Activated CD8-positive, alpha-beta memory T cell treated with anti-CD3 and anti-CD28 coated beads for 4 hours (primary cell): ENCODE measurements around the gene MYOM3.

Experiments
- DNase-seq, 2 donors: peaks; one replicate each; pipeline ENCODE4 v3.0.0-alpha.2; 2020; ENCODE audit warnings: low read depth in 2 of 2

Gene MYOM3

DNA sequence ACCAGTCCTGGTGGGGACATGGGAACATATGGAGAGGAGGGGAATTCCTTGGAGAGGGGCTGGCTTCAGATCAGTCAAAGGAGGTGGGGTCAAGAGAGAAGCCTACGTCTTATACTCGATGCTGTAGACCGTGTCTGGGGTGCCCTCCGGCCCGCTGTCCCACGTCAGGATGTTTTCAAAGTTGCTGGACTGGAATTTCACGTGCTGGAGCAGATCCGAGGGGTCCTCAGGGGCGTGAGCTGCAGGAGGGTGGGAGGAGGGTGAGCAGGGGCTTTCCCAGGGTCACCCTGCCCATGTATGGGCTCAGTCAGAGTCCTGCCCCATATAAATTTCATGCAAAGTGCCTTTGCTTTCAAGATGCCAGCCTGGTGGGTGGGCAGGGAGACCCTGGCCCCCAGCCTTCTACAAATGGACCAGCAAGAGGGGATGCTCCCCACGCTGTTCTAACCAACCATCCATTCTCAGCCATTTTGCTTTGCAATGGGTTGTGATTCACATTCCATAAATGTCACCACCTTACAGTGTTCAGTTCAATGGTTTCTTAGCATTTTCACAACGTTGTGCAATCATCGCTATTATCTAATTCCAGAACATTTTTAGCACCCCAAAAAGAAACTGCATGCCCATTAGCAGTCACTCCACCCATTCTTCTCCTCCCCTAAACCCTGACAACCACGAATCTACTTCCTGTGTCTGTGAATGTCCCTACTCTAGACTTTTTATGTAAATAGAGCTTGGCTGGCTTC is 26.7 kb upstream of the MYOM3 start:
- DNase-seq, result no peak

DNA sequence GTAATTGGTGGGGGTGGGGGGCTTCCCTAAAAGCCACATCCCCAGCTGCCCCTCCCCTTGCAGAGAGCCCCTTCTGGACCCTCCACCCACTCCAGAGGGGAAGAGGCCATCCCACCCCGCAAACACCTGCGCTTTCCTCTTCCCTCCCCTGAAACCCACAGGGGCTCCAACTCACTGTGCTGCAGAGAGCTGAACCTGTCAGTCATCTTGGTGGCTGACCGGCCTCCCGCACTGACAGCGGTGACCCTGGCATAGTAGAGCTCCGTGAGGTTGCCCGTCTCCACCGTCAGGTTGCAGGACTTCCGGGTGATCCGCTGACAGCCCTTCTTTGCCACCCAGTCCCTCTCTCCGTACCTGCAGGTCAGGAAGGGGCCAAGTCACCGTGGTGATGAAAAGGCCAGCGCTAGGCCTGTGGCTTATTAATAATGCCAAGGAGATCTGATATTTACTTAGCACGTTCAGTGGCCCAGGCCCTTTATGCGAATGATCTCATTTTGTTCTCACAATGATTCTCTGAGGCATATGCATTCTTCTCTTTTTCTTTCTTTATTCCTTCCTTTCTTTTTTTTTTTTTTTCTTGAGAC is 25.1 kb upstream of the MYOM3 start:
- no peak for DNase-seq

DNA sequence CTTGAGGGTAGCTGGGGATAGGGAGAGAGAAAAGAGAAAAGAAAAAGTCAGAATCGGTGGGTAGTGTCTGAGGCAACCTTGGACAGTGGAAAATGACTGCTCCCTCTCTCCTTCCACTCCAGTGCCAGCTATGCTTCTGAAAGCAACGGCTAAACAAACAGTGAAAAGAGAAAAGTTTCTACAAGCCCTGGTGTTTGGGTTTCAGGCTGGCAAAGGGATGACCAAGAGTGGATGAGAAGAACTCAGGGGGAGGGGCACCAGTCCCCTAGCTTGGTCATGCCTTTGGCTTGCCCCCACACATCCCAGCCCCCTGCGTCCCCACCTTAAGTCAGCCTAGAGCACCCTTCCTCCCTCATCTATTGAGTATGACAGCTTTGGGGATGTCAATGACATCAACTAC is 22.4 kb upstream of the MYOM3 start:
- DNase-seq, result no peak

DNA sequence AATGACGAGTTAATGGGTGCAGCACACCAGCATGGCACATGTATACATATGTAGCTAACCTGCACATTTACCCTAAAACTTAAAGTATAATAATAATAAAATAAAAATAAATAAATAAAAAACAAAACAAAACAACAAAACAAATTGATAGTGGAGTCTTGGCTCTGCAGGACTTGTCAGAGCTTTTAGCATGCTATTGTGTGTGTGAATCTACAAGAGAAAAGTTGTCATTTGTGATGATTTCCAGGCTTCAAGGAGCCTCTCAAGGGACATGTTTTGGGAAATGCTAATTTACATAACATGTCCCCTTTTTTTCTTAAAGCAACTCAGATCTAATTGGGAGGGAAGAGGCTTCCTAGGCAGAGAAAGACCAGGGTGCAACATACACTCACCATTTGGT is 21.9 kb upstream of the MYOM3 start:
- DNase-seq, result no peak

DNA sequence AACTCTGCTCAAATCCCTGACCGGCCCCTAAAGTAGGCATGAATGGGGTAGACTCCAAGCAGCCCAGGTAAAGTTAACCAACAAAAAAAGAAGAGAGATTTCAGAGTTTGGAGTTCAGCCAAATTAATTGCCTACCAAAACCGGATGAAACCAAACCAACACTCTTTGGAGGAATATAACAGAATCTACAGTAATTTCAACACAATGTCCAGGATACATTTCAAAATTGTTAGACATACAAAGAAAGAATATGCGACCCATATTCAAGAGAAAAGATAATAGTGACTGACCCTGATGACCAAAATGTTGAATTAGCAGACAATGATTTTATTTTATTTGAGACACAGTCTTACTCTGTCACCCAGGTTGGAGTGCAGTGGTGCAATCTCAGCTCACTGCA is 18.4 kb upstream of the MYOM3 start:
- DNase-seq, result no peak

DNA sequence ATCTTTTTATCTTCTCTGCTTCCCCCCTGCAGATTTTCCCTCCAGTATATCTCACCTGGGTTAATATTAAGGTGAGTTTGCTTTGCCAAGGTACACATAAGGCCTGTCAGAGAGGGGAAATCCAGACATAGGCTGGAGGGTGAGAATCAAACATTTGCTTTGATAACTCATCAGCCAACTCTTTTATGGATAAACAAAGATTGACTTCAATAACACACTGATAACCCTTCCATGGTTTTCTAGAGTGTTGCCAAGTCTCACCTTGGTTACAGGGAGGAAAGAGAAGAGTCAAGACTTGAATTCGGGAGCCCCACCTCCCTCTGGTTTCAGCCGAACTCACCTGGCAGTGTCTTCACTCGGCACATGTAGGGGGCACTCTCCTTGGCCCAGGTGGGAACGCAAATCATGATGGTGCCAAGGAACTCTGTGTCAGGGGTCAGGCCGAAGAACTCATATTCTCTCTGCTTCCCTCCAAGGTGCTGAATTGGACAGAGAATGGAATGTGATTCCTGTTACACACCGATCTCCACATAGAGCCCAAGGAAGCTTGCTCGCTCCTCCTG is 15.9 kb upstream of the MYOM3 start:
- DNase-seq, result no peak

DNA sequence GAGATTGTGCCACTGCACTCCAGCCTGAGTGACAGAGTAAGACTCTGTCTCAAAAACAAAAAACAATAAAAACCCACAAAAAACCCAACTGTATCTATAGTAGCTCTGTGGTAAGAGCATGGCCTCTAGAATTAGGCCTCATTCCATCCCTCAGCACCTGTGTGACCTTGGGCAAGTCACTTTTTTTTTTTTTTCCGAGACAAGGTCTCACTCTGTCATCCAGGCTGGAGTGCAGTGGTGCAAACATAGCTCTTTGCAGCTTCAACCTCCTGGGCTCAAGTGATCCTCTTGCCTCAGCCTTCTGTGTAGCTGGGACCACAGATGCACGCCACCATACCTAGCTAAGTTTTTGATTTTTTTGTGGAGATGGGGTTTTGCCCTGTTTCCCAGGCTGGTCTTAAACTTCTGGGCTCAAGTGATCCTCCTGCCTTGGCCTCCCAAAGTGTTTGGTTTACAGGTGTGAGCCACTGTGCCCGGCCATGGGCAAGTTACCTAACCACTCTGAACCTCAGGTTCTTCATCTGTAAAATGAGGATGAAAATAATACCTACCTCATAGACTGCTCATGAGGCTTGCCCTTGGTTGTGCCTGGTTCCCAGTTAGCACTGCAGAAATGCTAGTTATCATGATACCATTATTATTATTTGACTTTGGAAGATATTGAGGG is 15.3 kb upstream of the MYOM3 start:
- DNase-seq, result no peak

DNA sequence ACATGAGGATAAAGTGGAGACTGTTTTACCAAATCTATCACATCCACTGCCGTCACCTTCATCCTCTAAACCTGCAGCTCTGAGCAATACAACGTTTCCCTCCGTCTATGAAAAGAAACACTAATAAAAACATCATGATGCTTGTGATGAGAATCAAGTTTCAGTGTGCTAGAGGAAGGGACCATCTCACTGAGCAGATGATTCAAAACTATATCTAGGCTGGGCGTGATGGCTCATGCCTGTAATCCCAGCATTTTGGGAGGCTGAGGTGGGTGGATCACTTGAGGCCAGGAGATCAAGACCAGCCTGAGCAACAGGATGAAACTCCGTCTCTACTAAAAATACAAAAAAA is 14.7 kb upstream of the MYOM3 start:
- DNase-seq, result no peak

DNA sequence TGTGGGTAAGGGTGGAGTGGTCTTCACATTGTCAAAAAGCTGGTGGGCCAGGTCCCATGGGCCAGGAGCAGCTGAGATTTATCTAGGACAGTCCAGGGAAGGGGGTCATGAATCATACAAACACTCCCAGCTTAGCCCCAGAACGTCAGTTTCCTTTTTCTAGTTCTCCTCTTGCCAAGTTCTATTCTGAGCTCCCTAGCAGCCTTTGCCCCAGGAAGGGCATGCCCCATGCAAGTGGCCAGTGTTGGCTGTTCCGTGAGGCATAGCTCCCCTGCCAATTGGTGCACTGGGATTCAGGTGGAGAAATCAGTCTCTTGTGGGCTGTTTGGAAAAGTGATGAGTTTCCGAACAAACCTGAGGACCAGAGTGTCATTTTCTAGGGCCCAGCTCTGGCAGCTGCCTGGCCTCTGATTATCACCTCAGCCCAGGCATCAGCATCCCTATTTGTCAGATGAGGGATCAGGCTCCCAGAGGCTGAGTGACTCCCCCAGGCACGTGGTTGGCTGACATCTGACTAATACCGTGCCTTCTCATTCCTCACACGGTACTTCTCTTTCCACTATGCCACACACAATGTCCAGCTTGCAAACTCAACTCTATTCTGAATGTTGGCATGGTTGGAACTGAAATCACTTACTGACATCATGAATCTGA is 14.2 kb upstream of the MYOM3 start:
- no peak for DNase-seq

DNA sequence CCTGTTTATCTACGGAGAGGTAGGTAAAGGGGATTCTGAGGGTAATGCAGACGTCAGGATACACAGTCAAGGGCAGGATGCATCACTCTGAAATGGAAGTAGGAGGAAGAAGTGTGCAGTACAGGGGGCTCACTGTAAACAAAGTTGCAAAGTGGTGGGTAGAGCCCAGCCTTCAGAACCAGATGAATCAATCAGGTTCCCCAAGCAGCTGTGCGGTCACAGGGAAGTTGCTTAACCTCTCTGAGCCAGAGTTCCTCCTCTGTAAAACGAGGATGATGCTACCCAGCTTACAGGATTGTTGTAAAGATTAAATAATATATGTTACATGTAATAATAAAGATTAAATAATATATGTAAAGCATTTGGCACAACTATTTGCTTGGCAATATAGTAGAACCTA is 13.5 kb upstream of the MYOM3 start:
- DNase-seq, result no peak

DNA sequence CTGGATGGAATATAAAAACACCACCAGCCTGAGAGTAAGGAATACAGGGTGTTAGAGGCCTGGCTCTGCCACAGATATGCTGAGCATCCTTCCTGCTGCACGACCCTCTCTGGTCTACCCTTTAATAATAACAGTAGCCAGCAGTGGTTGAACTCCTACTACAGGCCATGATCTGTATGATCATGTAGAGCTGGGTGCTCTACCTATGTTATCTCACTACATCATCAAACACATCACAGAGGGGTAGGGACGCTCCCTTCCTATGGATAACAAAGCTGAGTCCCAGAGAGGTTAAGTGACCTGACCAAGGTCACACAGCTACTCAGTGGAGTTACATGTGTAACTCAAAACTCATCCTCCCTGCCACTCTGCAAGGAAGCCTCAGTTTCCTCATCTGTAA is 13.0 kb upstream of the MYOM3 start:
- DNase-seq, result no peak

DNA sequence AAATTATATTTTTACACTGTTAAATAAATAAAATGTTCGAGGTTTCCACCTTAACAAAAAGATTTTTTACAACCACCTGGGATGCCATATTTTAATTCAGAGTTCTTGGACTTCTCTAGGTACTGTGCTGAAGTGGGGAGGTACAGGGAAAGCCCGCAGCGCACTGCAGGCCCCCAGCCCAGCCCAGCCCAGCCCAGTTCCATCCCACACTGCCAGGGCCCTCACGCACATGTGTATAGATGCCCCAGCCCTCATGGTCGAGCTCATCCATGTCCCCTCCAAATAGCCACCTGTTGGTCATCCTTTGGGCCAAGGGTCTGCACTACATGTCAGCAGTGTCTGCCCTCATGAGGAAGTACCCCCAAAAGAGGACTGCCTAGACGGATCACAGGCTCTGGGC is 11.7 kb upstream of the MYOM3 start:
- no peak for DNase-seq

DNA sequence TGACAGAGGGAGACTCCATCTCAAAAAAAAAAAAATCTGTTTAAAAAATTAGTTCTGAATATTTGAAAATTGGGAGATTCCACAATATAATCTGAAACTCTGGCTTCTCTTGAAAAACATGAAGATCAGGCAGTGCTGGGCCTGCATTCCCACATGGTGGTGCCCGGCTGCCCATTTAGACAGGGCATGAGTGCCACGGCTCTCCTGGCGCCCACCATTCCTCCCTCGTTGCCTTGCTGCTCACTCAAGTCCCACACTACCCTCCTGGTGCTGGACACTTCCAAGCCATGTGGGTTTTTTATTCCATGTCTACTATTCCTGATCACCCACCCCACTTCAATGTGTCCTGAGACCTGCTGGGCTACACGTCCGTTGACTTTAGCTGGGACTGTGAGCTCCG is 10.8 kb upstream of the MYOM3 start:
- no peak for DNase-seq

DNA sequence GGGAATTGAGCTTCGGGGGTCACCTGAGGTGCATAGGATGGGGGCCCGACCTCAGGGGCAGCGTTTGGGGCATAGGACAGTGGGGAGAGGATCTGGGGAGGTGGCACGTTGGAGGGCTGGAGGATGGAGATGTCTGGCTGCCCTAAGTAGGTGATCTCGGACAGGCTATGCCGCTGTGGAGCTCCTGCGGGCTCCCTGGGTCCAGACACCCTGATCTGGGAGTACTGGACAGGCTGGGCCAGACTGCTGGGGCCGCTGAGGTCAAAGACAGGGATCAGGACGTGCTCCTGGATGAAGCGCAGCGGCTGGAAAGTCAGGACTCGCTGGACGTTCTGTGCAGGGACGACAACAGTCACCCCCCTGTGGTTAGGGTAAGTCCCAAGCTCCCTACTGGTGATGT is 9.5 kb upstream of the MYOM3 start:
- no peak for DNase-seq

DNA sequence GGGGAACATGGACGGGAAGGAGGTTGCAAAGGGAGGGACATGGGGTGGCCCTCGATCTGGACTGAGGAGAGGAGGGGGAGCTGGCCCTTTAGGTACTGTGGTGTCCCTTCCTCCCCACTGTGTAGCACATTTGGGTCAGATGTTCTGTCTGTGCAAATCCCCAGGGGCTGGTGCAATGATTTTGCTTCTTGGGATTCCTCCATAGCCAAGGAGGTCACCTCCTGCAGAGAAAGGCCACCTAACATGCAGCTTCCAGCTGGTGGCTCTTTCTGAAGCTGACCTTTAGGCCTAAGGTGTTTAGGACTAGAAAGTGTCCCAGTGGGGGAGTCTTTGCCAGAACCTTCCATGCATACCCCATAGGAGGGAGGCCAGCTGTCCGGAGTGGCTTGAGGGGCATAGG is 9.0 kb upstream of the MYOM3 start:
- DNase-seq, result no peak

DNA sequence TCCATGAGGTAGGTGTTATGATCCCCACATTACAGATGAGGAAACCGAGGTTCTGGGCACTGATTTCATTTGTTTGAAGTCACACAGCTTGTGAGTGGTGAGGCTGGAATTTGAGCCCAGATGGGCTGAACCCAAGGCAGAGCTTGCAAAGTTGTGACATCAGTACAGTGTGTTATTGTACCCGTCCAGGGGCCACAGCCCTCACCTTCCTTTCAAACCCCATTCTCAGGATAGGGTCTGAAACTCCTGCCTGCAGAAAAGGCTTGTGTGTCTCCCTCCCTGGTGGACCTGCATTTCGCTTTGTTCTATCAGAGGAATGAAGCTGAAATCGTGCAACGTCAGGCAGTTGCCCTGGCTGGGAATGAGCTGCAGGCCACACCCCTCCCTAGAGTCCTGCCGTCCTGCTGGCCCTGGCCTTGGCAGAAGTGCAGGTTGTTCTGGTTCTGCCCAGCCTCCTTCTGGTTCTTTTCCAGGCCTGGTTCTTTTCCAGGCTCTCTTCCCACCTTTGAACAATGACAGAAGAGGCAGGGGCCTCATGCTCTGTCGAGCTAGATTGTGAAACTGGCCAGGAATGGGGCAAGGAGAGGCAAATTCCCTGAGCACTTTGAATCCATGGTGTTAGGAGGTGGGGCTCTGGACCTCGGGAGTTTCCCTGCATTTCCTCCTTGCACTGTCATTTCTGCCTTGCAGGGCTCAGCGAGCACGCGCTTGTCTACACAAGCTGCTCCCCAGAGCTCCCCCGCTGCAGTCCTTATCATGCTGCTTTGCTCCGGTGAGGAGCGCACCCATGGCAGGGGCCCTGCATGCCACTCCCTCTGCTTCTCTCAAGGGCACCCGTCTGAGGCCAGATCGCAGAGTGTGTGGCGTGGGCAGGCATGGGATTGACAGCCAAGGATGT is 8.2 kb upstream of the MYOM3 start:
- no peak for DNase-seq

DNA sequence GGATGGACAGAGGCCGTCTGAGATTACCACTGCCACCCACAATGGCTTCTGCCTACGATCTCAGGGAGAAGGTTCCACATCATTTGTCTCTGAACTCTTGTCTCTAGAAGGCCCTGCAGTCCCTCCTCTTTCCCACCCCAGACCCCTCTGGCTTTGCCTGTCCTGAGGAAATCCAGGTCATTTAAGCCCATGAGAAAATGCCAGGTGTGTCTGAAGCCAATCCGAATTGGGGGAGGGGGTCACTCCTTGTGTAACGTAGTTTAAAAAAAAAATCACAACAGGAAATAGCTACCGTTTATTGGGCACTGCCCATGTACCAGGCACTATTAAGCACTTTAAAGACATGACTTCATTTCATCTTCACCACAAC is 7.5 kb upstream of the MYOM3 start:
- DNase-seq, result no peak

DNA sequence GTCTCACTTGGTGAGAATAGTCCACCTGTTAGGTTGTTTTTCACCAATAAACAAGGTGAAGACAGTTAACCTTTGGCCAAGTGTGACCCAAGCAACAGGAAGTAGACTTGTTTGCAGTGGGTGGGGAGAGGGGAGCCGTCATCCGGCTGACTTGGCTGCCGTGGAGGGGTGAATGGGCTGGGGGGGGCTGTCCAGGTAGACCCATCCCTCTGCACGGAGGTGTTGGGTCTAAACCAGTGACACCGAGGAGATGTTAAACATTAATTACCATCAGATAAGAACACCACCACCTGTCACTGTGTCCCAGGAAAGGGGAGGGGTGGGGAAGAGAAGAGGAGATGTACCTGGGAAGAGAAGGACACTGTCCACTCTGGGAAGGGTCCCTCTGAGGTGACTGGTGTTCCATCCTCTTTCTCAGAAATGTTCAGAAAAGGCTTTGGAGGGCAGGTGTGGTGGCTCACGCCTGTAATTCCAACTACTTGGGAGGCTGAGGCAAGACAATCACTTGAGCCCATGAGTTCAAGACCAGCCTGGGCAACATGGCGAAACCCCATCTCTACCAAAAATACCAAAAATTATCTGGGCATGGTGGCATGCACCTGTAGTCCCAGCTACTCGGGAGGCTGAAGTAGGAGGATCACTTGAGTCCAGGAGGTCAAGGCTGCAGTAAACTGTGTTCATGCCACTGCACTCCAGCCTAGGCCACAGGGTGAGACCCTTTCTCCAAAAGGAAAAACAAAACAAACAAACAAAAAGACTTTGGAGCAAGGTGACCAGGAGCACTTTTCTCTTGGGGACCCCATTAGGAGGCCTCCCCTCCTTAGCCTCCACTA is 6.7 kb upstream of the MYOM3 start:
- no peak for DNase-seq

DNA sequence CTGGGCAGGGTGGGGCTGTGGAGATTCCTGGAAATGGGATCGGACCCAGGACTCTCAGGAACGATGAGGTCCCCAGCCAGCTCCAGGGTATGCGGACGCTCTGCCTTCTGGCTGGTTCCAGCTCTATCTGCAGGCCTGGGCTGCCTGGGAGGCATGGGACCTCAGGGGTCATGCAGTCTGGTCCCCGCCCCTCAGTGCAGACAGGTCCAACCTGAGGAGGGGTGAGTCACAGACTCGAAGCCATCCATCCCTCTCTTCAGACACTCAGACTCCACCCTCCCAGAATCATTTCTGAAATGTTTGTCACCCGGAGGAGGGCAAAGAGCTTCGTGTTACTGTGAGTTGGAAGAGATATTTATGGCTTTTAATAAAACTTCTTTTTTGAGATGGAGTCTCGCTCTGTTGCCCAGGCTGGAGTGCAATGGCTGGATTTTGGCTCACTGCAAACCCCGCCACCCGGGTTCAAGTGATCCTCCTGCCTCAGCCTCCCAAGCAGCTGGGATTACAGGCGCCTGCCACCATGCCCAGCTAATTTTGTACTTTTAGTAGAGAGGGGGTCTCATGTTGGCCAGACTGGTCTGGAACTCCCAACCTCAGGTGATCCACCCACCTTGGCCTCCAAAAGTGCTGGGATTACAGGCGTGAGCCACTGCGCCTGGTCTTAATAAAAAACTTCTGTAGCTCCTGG is 5.9 kb upstream of the MYOM3 start:
- DNase-seq, result no peak

DNA sequence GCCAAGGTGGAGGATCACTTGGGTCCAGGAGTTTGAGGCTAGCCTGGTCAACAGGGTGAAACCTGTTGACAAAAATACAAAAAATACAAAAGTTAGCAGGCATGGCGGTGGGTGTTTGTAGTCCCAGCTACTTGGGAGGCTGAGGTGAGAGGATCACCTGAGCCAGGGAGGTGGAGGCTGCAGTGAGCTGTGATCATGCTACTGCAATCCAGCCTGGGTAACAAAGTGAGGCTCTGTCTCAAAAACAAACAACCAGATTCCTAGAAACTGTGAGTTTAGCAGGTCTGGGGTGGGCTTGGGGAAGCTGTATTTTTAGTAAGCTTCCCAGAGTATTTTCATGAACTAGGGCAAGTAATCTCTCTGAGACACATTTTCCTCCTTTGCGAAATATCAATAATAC is 5.2 kb upstream of the MYOM3 start:
- no peak for DNase-seq
